Left kidney (tissue), 2 donors: ENCODE data around the gene BABAM2. TPM values are rescaled to one million over a fixed set of nuclear protein-coding genes. Genes with fewer than 3 reads are reported as not detected.

Source experiments
- DNase-seq: peaks from one replicate; pipeline ENCODE4 v3.0.0-alpha.2; 2013
- polyA plus RNA-seq: library from polyadenylated mRNA; unstranded; fragments of 120-200 nt; gene quantifications from one replicate; pipeline ENCODE4 v1.2.1, GENCODE V29; 2013; ENCODE audit not compliant: insufficient read length

BABAM2 gene
- polyA plus RNA-seq, 1 donor, result 55.7 TPM

DNA sequence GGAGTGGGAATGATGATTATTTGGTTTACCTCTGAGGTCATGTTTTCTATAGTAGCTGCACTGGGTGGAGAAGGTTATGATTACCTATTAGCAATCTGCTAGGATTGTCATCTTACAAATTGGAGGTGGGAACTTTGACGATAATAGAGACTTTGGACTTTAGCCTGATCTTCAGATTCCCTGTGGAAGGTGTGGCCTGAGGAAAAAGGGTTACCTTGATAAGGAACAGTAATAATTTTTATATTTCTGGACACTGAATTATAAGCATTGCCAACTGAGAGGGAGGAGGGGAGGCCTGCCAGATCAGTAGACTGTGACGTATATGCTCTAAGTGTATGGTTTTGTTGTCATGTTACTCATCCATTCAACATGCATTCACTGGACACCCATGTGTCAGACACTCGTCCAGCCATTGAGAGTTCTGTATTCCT, 318.7 kb downstream of the BABAM2 start:
- DNase-seq, result no peak

DNA sequence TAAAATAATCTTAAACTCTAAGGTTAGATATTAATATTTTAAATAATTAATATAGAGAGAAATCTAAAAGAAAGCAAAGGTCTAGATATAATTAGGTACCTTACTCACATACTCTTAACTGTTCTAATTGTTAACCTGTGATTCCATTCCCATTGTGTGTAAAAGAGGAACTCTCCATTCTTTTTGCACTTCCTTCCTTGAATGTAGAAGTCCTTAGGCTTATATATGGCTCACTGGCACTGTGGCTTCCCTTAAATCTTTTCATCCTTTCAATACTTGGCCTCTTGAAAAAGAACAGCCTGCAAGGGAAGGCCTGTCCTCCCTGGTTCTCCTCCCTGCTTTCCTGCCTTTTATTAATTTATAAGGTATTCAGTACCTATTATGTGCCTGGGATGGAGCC, 319.3 kb downstream of the BABAM2 start:
- DNase-seq, result no peak

- no peak for DNase-seq
These were observed 320.0 kb downstream of the BABAM2 start for GRCh38 chr2:28210535-28210934.

DNA sequence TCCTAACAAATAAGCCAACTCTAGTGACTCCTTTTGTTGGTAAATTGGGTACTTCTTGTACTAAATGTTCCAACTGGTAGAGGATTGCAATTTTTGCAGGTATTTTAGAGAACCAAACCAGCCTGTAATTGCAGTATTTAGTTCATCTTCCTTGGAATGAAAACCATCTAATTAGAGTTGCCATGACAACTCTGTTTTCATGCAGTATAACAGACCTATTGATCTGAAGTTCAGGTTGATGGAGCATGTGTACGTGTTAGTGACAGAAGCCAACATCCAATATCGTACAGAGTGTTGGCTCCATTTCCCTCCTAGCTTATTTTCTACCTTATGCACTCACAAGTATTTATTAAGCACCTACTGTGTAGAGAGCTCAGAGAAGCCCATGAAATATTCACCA, 325.8 kb downstream of the BABAM2 start:
- DNase-seq, result no peak

GRCh38 chr2:28217042-28217740, 326.7 kb downstream of the BABAM2 start:
- no peak for DNase-seq

DNA sequence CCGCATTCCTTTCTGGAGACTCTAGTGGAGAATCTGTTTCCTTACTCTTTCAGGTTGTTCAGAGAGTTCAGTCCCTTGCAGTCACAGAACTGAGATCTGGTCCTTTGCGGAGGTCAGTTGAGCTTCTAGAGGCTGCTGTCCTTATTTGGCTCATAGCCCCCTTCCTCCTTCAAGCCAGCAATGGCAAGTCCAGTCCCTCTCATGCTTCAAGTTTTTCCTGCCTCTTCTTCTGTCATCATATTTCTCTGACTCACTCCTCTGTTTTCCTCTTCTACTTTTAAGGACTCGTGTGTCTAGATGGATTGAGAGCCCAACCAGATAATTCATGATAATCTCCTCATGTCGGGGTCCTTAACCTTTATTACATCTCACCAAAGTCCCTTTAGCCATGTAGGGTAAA, 328.6 kb downstream of the BABAM2 start:
- DNase-seq, result no peak

DNA sequence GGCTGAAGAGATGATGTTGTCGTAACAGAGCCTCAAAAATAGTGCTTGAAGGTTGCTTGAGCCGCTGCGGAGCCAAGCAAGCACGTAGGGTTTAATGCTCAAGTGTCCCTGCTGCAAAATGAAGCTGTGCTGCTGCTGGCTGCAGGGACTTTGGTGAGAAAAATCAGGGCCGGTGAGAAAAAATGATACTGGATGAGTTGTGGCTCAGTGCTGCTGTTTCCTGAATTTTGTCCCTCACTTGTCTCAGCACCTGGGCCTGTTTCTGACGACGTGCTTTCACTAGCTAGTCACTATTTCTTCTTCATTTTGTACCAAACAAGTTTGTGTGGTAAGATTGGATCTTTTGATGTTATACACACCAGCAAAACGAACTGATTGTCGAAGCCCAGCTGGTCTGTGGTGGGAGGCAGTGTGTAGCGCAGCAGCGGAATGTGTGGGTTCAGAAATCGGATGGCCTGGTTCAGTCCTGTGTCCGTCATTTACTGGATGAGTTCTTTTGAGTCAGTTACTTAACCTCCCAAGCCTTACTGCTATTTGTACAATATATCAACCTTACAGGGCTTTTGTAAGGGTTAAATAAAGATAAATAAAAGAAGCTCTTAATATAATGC, 329.3 kb downstream of the BABAM2 start:
- no peak for DNase-seq

GRCh38 chr2:28224648-28225472, 334.3 kb downstream of the BABAM2 start:
- DNase-seq, result no peak

DNA sequence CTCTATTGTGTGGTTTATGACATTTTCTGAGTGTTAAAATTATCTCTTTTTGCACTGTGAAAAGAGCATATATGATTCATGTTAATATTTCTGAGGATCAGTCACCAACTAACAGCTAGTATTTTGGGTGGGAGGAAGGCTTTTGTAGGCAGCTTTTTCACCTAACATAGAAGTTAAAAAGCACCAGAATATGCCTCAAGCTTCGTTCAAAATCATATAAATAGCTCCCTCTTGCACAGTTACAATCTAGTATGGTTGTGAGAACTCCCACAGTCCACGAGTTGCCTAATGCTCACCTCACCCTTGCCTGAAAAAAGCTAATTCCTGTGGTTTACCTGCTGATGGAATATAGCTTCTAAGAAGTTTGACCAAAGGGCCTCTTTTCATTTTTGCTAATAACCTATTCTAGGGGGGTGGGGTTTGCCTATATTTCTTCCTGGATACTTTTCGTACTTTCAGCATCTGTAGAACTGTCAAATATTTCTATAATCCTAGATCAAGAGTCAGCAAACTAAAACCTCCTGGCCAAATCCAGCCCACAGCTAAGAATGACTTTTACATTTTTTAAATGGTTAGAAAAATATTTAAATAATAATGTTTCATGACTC, 335.0 kb downstream of the BABAM2 start:
- DNase-seq, result no peak

- DNase-seq, result no peak
These were observed 336.0 kb downstream of the BABAM2 start for GRCh38 chr2:28226558-28226957.

DNA sequence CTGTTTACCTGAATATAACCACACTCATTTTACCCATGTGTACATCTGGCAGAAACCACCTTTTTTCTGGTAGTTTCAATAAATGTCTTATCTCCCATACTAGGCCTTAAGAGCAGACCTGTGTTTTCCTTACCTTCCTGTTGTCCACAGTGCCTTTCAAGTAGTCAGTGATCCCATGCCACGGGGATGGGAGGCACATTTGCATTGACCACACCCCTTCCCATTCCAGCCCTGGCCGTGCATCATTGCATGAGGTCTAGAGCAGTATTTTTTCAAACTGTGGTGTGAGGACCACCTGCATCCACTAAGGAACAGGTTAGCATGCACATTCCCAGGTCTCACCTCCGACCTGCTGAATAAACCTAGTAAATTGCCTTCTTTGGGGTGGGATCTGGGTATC, 337.0 kb downstream of the BABAM2 start:
- no peak for DNase-seq

DNA sequence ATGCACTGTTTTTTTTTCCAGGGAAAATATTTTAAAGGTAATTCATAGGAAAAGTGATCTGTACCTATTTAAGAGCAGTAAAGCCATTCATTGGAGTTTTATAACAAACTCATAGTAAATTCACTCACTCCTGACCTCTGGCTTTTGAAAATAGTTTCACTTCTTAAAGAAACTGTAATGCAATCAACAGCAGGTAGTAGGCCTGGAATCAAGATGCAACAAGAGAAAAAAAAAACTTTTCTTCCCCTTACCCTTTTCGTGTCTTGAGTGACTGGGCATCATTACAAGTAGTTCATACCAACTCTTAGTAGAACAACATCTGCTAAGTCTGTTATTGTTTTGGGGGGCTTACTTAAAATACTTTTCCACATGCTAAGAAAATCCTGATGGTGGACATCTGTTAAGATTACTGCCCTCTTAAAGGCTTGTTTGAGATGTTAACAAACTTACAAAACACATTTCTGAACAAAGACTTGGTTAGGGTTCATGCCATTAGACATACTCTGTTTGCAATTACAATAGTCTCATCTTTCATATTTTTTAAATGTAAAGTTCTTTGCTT, 338.0 kb downstream of the BABAM2 start:
- no peak for DNase-seq

DNA sequence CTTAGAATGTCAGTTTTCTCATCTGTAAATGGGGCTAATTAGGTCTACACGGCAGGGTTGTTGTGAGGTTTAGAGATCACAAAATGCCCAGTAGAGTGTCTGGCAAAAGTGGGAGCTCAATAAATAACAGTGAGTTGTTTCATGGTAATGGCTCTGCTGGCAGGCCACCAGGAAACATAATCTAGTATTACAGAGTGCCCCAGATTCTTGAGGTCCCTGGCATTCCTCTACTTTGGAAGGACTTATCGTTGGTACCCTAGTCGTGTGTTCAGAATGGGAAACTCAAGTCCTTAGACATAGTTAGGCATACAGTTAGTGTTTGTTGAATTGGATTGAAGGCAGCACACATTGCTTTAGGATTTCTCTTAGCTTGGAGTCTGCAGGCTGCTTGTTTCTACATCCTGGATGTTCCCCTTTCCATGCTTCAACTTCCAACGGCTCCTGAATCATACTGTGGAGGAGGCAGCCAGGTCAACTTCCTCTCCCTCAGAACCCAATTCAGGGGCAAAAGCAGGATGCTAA, 340.6 kb downstream of the BABAM2 start:
- no peak for DNase-seq

GRCh38 chr2:28232295-28232694, 341.8 kb downstream of the BABAM2 start:
- no peak for DNase-seq

- DNase-seq, result peak; percentile 24
These were observed 342.7 kb downstream of the BABAM2 start for GRCh38 chr2:28233164-28233676.

DNA sequence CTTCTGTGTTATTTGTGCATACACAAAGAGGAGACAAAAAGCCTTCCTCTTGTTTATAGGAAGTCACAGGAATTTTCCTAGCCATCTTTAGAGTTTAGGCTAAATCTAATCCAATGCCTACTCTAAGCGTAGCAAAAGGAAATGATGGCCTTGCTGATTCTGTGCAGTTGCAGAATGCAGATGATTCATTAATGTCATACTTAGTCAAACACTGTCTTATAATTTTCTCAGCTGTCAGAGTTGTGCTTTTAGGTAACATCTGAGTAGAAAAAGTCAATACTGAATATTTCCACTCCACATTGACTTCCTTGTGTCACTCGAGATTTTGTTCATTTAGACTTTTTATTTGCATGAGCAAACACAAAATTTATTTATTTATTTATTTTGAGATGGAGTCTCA, 344.3 kb downstream of the BABAM2 start:
- no peak for DNase-seq

DNA sequence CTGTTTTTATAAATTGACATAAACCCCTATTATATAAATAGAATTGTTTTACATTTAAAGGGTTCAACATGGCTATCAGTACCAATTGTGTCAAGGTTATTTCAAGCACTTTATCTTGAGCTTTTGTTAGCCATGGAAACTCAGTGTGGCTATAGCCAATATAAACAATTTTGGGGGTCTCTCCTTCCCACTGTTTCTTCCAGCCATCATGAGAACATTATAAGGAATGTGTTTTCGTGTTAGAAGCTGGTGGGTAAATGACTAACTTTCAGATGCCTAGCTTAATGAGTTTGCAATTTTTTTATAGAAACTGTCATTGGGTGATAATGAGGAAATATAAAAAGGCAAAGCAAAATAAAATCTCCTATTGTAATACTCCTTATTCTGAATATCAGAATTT, 348.7 kb downstream of the BABAM2 start:
- DNase-seq, result no peak

DNA sequence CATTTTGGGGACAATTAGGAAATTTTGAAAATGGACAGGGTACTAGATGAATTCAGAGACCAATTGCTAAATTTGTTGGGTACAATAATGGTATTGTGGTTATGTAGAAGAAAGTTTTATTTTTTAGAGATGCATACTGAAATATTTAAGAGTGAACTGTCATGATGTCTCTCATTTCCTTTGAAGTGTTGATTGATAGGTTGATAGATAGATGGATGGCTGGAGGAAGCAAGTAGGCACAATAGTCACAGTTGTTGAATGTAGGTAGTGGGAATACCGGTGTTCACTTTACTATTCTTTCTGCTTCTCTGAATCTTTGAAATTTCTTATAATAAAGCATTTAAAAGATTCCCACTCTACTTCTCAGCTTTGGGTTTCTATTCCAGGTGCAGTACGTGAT, 350.4 kb downstream of the BABAM2 start:
- no peak for DNase-seq

DNA sequence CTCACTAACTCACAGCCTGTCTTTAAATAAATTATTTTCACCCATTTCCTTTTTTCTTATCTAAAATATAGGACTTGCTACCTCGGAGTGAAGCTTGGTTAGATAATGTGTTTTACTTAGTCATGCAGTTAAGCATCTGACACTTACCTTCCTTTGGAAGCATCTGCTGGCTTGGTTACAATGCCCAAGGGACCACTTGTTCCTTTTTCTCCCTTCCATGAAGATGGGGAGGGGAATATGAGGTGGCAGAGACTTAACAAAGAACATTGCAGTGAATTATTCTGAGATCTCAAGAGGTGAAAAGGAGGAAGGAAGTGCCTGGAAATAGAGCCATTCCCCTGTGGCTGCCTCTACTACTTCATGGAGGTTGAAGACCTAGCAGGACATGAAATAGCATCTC, 356.8 kb downstream of the BABAM2 start:
- DNase-seq, result no peak

DNA sequence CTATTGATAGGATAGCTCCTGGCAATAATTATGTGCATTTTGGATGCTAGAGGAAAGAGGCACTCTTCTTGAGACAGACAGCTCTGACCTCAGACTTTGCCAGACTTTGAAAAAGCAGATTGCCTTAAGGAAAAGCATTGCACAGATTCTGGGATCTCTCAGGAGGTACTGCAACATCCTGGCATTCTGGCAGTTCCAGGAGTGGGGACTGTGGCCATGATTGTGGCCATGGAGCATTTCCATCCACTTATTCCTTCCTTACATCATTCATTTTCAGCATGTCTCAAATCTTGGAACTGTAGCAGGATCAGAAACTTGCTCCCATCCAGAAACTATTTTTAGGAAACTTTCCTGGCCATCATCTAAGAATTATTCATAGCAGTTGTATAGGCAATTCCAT, 357.2 kb downstream of the BABAM2 start:
- no peak for DNase-seq

GRCh38 chr2:28248511-28248910, 358.0 kb downstream of the BABAM2 start:
- DNase-seq, result no peak

DNA sequence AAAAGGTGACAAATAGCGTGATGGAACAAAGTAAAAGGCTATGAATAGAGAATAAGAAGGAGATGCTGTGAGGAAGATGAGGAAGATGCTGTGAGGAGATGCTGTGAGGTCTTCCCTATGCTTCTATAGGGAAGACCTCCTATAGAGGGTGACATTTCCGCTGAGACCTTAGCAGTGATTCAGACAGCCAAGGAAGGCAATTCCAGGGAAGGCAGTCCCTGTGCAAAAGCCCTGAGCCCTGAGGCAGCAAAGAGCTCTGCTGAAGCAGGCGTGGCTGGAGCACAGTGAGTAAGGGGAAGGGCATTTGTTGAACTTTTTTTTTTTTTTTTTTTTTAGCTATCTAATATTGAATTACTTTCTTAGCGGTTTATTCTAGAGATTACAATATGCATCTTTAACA, 359.5 kb downstream of the BABAM2 start:
- no peak for DNase-seq
